GM03348 (cell line): ENCODE measurements around the gene SHISA9.
A peak's percentile ranks its signal among the peaks of the same experiment; 100 is the strongest.
"Not testable (repeated sequence)": the region's sequence is repeated elsewhere in the genome, so short reads cannot be mapped to it uniquely, and the experiment has no call there.

Experiments
- DNase-seq: peaks from one replicate; pipeline ENCODE4 v3.0.0; 2012; ENCODE audit warnings: low spot score

SHISA9 gene

DNA sequence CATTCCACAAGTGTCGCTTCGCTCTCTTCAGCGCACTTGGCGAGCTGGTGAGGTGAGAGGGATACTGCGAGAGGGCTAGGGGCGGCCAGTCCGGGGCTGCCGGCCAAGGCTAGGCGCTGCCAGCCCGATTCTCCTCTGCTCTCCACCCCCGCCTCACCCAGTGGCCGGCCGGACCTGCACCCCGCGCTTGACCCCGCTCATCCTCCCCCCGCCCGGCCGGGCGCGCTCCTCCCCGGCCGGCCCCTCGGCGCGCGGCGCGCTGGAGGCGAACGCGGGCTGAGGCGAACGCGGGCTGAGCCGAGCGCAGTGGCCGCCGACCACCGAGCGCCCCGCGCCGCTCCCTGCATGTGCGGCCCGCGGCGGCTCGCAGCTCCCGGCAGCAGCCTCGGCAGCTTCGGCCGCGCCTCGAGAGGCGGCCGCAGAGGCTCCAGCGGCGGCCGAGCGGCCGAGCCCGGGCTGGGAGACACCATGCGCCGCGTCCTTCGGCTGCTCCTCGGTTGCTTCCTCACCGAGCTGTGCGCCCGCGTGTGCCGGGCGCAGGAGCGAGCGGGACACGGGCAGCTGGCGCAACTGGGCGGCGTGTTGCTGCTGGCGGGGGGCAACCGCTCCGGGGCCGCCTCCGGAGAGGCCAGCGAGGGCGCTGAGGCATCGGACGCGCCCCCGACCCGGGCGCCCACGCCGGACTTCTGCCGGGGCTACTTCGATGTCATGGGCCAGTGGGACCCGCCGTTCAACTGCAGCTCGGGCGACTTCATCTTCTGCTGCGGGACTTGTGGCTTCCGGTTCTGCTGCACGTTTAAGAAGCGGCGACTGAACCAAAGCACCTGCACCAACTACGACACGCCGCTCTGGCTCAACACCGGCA is at the start of gene SHISA9:
Gene SHISA9, plus strand, starts transcription at position 2 of the 865 bp plus-strand sequence.
- DNase-seq: peak; percentile 50

GRCh38 chr16:12853972-12854371 is 47.4 kb upstream of the SHISA9 start:
- DNase-seq: no peak

- DNase-seq: not testable (repeated sequence)
Observed at GRCh38 chr16:12857435-12857834, 44.0 kb upstream of the SHISA9 start.

DNA sequence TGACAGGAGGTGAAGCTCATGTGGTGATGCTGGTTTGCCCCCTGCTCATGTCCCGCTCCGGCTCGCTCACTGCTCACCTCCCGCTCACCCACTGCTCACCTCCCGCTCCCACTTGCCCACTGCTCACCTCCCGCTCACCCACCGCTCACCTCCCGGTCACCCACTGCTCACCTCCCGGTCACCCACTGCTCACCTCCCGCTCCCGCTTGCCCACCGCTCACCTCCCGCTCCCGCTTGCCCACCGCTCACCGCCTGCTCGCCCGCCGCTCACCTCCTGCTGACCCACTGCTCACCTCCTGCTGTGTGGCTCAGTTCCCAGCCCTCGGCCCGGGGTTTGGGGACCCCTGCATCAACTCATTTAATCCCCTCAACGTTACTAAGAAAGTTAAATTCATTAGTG is 39.1 kb upstream of the SHISA9 start:
- DNase-seq: no peak

DNA sequence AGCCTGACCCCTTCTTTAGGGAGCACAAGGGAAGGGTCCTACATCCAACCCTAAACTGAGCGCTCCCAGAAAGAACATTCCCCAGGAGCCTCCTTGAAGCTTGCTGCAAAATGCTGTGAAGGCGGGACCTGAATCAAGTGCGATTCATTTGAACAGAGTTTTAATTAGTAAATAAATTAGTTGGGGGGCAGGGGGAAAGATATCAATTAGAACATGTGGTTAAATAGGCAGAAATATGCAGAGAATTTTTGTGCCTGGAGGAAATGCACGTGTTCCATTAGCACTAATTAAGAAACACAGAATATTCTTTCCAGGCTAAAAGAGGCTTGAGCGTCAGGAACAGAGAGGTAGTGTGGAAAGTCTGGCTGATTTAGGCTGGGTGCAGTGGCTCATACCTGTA is 38.5 kb upstream of the SHISA9 start:
- DNase-seq: no peak

GRCh38 chr16:12866981-12867551 is 34.3 kb upstream of the SHISA9 start:
- DNase-seq: no peak

- no peak for DNase-seq
Observed at GRCh38 chr16:12868169-12868568, 33.2 kb upstream of the SHISA9 start.

- no peak for DNase-seq
Observed at GRCh38 chr16:12868788-12869187, 32.6 kb upstream of the SHISA9 start.

DNA sequence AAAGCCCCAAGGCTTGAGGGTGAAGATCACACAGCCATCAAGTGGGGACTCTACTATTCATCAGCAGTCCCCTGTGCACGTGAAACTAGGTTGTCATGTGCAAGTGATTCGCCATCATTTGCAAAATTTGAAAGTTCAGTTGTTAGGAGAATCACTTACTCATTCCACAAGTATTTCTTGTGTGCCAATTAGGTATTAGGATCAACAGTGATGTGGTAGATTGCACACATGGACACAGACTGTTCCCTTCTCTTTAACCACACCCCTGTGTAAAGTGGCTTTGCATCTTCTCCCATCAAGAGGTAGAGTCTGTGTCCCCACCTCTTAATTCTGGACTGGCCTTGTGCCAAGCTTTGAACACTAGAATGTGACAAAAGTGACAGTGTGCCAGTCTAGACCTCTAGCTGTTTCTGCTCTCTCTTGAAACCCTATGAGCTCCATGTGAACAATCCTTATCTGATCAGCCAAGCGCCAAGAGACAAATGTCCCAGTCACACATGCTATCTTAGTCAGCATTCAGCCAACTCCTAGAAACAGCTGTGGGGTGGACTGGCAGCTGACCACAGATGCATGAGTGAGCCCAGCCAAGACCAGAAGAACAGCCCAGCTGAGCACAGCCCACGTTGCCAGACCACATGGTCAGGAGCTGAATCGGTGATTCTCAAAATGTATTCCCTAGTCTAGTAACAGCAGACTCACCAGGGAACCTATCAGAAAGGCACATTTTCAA is 31.5 kb upstream of the SHISA9 start:
- DNase-seq: no peak

DNA sequence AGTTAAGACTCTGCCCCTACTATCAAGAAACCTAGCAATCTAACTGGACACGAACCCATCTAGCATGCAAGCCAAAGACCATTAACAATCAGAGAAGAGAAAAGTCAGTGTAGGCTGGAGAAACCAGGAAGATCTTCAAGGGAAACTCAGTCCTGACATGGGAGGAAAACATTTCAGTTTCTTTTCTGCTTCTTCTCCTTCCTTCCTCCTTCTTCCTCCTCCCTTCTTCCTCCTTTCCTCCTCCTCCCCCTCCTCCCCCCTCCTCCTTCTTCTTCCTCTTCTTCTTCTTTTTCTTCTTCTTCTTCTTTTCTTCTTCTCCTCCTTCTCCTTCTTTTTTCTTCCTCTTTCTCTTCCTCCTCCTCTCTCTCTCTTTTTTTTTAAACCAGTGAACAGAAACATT is 29.6 kb upstream of the SHISA9 start:
- no peak for DNase-seq

DNA sequence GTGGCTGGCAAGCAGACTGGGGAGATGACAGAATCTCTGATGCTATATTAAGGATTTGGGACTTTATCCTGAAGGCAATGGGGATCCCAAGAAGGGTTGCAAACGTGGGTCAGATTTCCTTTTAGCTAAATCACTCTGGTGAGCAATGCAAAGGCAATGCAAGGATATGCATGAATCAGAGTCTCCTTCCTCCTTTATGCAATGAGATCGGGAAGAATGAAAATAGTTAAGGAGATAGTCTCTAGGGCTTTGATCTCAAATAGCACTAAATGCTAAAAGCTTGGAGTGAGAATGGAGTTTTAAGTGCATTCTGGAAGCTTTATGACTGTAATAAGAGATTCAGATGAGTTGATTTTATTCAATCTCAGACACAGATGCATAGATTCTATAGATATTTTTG is 27.2 kb upstream of the SHISA9 start:
- DNase-seq: peak; percentile 66

GRCh38 chr16:12876778-12877177 is 24.6 kb upstream of the SHISA9 start:
- no peak for DNase-seq

- no peak for DNase-seq
Observed at GRCh38 chr16:12878973-12879372, 22.4 kb upstream of the SHISA9 start.

DNA sequence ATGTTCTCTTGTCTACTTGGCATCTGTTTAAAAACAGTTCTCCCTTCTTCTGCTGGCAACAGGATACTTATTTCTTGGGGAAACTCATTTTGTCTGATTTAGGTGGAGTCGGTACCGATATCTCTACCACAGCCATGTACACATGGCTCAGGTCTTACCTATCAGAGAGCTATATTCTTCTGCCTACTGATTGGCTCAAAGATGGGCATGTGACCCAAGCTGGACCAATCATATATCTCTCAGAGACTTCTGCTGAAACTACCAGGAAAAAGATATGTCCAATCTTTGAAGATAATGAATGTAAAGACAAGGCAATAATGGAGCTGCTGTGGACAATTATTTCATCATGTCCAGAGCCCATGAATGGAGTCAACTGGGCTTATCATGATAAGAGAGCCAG is 21.6 kb upstream of the SHISA9 start:
- no peak for DNase-seq

GRCh38 chr16:12881182-12881581 is 20.2 kb upstream of the SHISA9 start:
- DNase-seq: no peak

GRCh38 chr16:12881740-12882139 is 19.7 kb upstream of the SHISA9 start:
- DNase-seq: no peak

DNA sequence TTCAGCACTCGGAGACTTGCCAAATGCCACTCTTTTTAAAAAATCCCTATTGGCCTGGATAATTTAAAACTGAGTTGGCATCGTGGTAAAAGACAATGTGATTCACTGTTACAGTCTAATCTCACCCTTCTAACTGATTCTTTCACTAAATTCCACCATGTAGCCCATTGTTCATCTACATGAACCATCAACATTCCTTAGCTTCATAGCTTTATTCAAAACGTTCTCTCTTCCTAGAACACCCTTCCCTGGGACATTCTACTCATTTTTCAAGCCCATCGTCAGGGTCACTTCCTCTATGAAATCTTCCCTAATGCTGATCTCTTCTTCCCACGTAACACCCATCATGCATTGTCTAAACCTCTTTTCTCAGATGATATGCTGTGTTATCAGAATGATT is 15.7 kb upstream of the SHISA9 start:
- no peak for DNase-seq

- no peak for DNase-seq
Observed at GRCh38 chr16:12891836-12892235, 9.6 kb upstream of the SHISA9 start.

- DNase-seq: no peak
Observed at GRCh38 chr16:12893050-12893750, 8.2 kb upstream of the SHISA9 start.

- no peak for DNase-seq
Observed at GRCh38 chr16:12896562-12896961, 4.8 kb upstream of the SHISA9 start.

DNA sequence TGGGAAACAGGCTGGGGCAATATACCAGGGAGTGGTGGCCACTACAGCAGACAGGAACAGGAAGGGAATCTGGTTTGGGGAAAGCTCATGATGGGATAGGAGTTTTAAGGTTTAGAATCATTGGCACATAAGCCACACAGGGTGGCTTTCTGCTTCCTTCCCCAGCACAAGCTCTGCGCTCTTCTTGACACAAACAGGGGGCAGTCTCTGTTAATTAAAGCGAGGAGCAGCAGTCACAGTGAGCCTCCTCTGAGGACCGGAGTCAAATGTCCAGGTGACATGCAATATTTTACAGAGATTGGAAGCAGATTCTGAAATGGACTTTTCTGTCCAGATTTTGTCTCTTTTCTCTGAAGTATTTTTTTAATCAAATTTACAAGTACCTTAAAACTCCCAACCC is 2.8 kb upstream of the SHISA9 start:
- no peak for DNase-seq

GRCh38 chr16:12899529-12900143 is 1.8 kb upstream of the SHISA9 start:
- no peak for DNase-seq
